ENCODE results near the gene NLRX1.
"Not testable (repeated sequence)": the region's sequence is repeated elsewhere in the genome, so short reads cannot be mapped to it uniquely, and the experiment has no call there.

NLRX1 gene

GRCh38 chr11:119187123-119187892 lies 18.8 kb downstream of the NLRX1 start:
- no peak overlapping the region for H3K4me3 ChIP-seq (ENCODE audit: low read depth, low read length)
- no peak for DNase-seq (ENCODE audit: low read depth)
- TF ChIP-seq, protein P1, sequence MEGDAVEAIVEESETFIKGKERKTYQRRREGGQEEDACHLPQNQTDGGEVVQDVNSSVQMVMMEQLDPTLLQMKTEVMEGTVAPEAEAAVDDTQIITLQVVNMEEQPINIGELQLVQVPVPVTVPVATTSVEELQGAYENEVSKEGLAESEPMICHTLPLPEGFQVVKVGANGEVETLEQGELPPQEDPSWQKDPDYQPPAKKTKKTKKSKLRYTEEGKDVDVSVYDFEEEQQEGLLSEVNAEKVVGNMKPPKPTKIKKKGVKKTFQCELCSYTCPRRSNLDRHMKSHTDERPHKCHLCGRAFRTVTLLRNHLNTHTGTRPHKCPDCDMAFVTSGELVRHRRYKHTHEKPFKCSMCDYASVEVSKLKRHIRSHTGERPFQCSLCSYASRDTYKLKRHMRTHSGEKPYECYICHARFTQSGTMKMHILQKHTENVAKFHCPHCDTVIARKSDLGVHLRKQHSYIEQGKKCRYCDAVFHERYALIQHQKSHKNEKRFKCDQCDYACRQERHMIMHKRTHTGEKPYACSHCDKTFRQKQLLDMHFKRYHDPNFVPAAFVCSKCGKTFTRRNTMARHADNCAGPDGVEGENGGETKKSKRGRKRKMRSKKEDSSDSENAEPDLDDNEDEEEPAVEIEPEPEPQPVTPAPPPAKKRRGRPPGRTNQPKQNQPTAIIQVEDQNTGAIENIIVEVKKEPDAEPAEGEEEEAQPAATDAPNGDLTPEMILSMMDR (conservative IDR thresholded peaks at IDR 0.05; ENCODE audit: low read depth, low read length) = no peak

DNA sequence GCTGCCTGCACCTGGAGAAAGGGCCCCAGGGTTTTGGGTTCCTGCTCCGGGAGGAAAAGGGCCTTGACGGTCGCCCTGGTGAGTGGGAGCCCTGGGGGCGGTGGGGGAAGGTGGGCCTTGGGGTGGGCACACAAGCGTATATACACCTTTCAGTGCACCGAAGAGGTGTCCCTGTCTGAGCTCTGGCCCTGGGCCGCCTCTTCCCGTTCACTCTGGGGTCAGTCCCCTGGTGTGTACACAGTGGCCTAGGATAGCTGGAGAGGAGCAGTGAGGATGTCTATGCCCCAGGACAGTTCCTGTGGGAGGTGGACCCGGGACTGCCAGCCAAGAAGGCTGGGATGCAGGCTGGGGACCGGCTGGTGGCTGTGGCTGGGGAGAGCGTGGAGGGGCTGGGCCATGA lies 19.5 kb downstream of the NLRX1 start:
- no peak overlapping the region for H3K4me3 ChIP-seq (ENCODE audit: low read depth, low read length)
- no peak for DNase-seq (ENCODE audit: low read depth)
- TF ChIP-seq, protein P1 (conservative IDR thresholded peaks at IDR 0.05; ENCODE audit: low read depth, low read length) = no peak

- no peak overlapping the region for H3K4me3 ChIP-seq (ENCODE audit: low read depth, low read length)
- no peak for DNase-seq (ENCODE audit: low read depth)
- TF ChIP-seq, protein P1 (conservative IDR thresholded peaks at IDR 0.05; ENCODE audit: low read depth, low read length) = no peak
Measured at GRCh38 chr11:119188887-119189286, 20.4 kb downstream of the NLRX1 start.

DNA sequence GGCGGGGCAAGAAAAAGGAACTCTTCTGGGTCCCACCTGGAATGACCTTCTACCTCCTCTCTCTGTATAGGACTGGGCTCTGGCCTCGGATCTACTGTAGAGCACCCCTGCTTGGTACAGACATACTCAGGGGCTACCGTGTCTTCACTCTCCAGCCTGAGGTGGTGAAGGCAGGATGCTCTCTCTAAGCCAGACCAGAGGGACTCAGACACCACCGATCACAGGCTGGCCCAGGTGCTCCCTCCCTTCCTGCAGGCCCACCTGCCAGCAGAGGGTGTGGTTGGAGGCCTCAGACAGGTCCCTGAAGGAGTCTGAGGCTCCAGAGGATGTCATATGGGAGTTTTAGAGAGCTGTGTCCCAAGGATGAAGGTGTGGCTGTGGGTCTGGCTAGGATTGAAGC lies 20.9 kb downstream of the NLRX1 start:
- TF ChIP-seq, protein P1 (conservative IDR thresholded peaks at IDR 0.05; ENCODE audit: low read depth, low read length) = no peak
- no peak for DNase-seq (ENCODE audit: low read depth)
- no peak overlapping the region for H3K4me3 ChIP-seq (ENCODE audit: low read depth, low read length)

DNA sequence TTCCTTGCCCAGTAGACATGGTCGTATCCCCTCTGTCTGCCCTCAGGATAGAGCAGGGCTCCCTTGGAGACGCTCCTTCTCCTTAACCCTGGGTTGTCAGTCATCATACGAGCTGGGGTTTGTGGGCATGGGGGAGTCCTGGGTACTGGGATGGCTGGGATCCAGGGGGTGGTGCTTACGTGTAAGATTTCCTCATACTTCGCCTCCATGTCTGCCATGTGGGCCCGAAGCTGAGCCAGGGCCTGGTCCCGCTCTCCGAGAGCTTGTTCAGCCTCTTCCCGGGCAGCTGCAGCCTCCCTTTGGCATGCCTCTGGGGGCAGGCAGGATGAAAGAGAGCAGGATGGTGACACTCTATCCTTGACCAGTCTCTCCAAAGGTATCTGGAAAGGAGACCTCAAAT lies 22.0 kb downstream of the NLRX1 start:
- no peak for DNase-seq (ENCODE audit: low read depth)
- TF ChIP-seq, protein P1 (conservative IDR thresholded peaks at IDR 0.05; ENCODE audit: low read depth, low read length) = no peak
- H3K4me3 ChIP-seq (ENCODE audit: low read depth, low read length) = no peak overlapping the region

DNA sequence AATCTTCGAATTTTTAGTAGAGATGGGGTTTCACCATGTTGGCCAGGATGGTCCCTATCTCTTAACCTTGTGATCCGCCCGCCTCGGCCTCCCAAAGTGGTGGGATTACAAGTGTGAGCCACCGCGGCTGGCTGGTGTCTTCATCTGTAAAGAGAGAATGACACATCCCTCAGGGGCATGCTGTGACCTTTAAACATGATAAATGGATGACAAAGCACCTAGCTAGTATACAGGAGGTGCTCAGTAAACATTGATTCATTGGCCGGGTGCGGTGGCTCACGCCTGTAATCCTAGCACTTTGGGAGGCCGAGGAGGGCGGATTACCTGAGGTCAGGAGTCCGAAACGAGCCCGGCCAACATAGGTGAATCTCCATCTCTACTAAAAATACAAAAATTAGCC lies 22.7 kb downstream of the NLRX1 start:
- not testable (repeated sequence) for DNase-seq (ENCODE audit: low read depth); H3K4me3 ChIP-seq (ENCODE audit: low read depth, low read length)

- H3K4me3 ChIP-seq (ENCODE audit: low read depth, low read length) = no peak overlapping the region
- TF ChIP-seq, protein P1 (conservative IDR thresholded peaks at IDR 0.05; ENCODE audit: low read depth, low read length) = no peak
- peak; percentile 47 for DNase-seq (ENCODE audit: low read depth)
Measured at GRCh38 chr11:119192111-119192510, 23.6 kb downstream of the NLRX1 start.
